ENCODE data around the gene SPAG16.

DNA sequence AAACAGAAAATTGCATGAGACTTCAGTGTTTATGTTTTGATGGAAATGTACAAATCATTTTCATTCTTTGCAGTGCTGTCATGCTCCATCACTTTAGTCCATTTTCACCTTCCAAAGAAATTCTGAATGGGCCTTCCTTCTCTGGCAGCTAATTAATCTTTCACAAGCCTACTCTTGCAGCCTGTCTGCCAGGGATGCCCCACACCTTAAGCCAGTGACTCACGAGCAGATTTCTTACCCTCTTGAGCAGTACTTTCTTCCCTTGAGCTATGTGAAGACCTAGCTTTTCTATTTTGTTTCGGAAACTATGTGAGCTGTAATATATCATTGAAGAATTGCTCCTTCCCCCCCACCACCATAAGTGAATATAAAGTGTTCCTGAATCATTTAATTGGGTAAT, 722.3 kb downstream of the SPAG16 start:
- TF ChIP-seq POLR2A (IDR thresholded peaks at IDR 0.05) (no peak), POLR2AphosphoS5 (IDR thresholded peaks at IDR 0.05) (no peak)
- TF ChIP-seq, protein P1, sequence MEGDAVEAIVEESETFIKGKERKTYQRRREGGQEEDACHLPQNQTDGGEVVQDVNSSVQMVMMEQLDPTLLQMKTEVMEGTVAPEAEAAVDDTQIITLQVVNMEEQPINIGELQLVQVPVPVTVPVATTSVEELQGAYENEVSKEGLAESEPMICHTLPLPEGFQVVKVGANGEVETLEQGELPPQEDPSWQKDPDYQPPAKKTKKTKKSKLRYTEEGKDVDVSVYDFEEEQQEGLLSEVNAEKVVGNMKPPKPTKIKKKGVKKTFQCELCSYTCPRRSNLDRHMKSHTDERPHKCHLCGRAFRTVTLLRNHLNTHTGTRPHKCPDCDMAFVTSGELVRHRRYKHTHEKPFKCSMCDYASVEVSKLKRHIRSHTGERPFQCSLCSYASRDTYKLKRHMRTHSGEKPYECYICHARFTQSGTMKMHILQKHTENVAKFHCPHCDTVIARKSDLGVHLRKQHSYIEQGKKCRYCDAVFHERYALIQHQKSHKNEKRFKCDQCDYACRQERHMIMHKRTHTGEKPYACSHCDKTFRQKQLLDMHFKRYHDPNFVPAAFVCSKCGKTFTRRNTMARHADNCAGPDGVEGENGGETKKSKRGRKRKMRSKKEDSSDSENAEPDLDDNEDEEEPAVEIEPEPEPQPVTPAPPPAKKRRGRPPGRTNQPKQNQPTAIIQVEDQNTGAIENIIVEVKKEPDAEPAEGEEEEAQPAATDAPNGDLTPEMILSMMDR (IDR thresholded peaks at IDR 0.05 in 8 of 11, conservative IDR thresholded peaks at IDR 0.05 in 3 of 11) = no peak

Data from spleen (tissue), 7 donors.